GM18520 (cell line): Measurements from ENCODE around the gene FNBP1.

ENCODE experiments used
- ATAC-seq: cut with Tn5 transposase; IDR thresholded peaks from one replicate; pipeline ENCODE4 v1.9.1; 2021; ENCODE audit not compliant: unreplicated experiment

FNBP1 gene

GRCh38 chr9:129863059-129863690, 179.8 kb downstream of the FNBP1 start:
- ATAC-seq: no peak

- no peak for ATAC-seq
Measured at GRCh38 chr9:129861447-129861827, 181.6 kb downstream of the FNBP1 start.

DNA sequence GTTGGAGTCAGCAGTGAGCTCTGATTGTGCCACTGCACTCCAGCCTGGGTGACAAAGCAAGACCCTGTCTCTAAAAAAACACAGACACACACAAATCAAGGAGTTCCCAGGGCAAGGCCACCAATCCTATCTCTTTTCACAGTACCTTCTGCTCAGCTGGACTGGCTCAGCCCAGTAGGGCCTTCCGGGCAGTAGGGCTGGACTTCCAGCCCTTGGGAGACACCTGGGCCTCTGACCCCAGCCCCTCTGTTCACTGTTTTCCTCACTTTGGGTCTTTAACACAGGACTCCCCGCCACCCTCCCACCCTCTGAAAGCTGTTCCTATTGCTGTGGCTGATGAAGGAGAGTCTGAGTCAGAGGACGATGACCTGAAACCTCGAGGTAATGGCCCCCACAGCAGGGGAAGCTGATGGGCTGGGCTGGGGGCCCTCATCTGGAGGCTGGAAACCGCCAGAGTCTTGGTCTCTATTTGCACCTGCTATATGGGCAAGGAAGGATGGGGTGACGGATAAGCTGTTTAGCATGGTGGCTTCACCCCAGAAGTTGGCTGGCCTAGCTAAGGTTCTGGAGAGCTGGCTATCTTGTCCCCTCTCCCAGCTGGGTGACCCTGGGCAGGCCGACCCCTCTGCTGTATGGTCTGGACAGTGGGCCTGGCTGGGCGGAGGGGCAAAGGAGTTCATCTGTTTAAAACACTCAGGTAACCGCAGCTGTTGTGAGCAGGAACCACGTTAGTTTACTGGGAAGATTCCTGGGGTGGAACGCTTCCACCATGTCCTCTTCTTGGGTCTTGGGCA, 182.1 kb downstream of the FNBP1 start:
- ATAC-seq: no peak

GRCh38 chr9:129858167-129858962, 184.6 kb downstream of the FNBP1 start:
- ATAC-seq: no peak

GRCh38 chr9:129857207-129857606, 185.8 kb downstream of the FNBP1 start:
- ATAC-seq: no peak

DNA sequence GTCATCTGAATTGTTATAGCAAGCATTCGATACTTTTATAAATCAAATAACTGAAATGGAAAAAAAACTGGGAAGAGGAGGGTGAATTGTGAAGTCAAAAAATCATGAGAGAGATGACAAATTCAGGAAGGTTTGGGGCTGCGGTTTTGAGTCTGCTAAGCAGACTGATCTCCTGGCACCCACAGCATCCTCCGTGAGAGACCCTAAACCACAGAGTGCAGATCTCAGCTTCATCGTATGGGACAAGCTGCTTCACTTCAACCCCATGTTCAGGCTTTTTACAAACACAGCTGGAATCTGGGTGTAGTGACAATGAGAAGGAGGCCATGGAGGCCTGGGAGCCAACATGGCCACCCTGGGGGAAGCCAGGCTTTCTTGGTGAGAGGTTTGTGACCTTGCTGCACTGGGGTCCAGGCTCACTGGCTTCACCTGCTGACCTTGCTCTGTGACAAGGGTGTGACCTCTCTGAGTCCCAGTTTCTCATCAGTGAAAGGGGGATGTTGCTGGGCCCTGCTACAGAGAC, 188.3 kb downstream of the FNBP1 start:
- no peak for ATAC-seq

DNA sequence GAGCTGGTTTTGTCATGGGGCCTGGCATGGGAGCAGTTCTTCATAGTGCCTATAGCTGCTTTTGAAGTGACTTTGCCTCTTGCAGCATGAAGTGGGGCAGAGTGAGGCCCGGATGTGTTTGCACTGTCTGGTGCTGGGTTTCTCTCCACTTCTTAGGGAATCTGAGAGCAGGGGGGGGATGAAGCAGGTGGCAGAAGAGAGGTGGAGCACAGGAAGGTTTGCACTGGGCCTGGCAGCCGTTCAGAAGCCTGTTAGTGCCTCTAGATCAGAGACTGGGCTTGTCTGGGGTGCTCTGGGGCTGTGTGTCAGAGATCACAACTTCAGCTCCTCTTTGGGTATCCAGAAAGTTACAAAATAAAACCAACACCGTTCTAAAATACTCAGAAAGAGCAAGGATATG, 189.4 kb downstream of the FNBP1 start:
- ATAC-seq: no peak

DNA sequence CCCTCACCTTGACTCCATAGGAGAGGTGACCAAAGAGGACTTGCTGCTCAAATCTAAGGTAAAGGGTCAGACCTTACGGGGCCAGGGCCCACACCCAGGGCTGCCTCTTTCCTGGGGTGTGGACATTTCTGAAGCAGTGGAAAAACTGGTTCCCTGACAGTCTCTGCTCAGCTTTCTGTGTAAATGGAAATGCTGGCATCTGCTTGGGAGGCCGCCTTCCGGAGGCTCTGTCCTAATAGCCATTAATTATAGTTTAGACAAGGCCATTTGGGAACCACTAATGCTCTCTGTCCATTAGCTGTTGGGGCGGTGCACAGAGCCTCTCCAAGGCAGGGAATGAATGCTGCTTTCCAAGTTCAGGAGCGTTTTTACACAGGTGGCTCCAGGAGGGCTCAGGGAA, 190.4 kb downstream of the FNBP1 start:
- no peak for ATAC-seq

- ATAC-seq: no peak
Measured at GRCh38 chr9:129851821-129852220, 191.2 kb downstream of the FNBP1 start.

DNA sequence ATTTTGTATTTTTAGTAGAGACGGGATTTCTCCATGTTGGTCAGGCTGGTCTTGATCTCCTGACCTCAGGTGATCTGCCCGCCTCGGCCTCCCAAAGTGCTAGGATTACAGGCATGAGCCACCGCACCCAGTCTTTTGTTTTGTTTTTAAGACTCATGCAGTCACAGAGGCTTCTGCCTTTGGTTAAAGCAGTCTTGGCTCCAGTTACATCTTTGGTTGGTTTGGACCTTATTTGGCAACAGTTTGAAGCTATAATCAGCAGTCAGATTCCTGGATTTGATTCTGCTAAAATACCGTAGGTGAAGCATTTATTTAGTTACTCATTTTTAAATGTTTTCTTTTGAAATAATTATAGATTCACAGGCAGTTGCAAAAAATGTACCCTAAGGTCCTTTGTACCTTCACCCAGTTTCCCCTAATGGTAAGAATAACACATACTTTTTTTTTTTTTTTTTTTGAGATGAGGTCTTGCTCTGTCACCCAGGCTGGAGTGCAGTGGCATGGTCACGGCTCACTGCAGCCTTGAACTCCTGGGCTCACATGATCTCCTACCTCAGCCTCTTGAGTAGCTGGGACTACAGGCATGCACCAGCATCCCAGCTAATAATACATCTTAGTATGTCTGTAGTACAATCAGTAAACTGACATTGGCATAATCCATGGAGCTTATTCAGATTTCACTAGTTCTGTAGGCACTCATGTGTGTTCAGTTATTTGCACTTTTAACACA, 192.0 kb downstream of the FNBP1 start:
- no peak for ATAC-seq

GRCh38 chr9:129849901-129850300, 193.1 kb downstream of the FNBP1 start:
- no peak for ATAC-seq

DNA sequence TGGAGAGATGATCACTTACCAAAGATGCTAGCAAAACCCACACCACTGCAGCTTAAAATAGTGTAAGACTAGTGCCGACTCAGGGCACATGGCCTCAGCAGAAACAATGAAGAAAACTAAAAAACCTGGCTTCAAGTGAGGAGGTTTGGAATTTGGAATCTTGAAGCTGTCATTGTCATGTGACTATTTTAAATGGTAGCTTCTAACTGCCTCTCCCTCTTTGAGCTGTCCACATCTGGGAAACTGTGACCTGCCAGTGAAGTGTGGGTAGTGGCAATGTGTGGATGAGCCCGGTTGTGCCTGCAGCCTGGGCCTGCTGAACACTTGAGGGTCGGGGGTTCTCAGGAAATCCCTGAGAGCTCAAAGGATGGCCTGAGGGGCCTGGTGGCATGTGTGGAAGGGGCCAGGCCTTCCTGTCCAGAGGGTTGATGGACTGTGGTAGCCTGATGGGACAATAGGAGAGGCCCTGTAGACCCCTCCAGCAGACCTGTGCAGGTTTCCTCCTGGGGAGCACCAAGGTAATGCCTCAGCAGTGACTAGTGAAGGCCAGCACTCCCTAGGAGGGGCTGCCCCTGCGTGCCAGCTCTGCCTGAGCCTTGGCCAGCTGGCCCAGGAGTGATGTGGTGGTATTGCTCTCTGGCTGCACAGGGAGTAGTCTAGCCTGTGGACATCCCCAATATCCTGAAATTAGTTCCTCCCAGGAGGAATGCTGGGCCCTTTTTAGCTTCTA, 194.1 kb downstream of the FNBP1 start:
- no peak for ATAC-seq

GRCh38 chr9:129845373-129845772, 197.6 kb downstream of the FNBP1 start:
- no peak for ATAC-seq

- no peak for ATAC-seq
Measured at GRCh38 chr9:129841071-129841470, 201.9 kb downstream of the FNBP1 start.

DNA sequence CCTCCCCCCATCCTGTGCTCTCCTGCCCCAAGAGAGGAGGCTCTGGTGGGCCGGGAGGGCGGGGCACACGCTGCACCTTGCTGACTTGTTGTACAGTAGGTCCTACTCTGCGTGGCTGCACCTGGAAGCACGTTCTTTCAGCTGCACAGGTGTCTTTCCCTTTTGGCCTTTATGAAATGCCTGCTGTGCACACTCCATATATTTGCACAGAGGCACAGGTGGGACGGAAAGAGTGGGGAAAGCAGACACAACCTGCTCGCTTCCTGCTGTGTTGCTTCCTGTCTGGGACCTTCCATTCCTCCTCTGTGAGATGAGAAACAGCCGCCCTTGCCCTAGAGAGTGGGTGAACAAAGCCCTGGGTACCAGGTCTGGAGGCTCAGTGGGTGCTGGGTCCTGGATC, 203.0 kb downstream of the FNBP1 start:
- ATAC-seq: no peak

- ATAC-seq: no peak
Measured at GRCh38 chr9:129839324-129840023, 203.5 kb downstream of the FNBP1 start.

DNA sequence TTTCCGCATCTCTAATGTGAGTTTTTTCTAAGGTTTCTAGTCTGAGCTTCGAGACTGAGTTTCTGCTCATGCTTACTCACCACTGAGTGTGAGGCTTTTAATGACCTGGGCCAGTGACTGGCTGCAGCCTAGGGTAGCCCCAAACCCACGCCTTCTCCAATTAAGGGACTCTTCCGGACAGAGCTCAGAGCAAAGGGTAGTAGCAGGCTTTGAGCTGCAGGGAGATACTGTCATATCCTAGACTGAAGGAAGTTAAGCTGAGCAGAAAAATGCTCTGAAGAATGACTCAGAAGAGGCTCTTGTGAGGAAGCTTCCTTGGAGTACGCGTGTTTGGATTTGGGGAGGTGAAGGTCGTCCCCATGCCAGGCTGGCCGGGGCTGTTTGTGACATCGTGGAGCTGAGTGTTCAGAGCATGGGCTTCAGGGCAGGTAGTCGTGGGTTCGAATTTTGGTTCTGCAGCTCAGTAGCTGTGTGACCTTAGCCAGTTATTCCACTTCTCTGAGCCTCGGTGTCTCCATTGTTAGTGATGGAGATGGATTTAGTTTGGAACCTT, 204.2 kb downstream of the FNBP1 start:
- no peak for ATAC-seq
